HG02571 (cell line): ENCODE data around the gene DPEP3.
A peak's percentile ranks its signal among the peaks of the same experiment; 100 is the strongest.

Experiments
- ATAC-seq: cut with Tn5 transposase; IDR thresholded peaks from one replicate; pipeline ENCODE4 v1.9.1; 2021; ENCODE audit warnings: mild to moderate bottlenecking, moderate library complexity; ENCODE audit not compliant: unreplicated experiment

The DPEP3 gene

DNA sequence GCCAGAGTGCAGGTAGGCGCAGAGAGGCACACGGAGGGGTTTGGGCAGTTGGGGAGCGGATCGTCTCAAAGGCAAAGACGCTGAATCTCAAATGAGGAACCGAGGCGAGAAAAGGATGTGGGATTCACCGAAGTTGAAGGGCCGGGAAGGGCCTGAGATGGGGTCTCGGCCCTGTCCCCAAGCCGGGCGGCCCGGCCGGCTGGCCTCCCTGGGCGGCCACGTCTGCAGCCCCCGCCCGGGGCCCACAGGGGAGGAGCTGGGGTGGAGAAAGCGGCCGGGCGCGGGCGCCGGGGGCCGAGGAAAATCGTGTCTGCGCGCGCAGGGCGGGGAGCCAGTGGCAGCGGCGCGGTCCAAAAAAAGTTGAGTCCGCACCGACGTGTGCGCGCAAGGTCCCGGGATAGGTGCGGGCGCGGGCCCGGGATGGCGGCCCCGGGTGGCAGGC, 12.3 kb downstream of the DPEP3 start:
- ATAC-seq = peak; percentile 19

DNA sequence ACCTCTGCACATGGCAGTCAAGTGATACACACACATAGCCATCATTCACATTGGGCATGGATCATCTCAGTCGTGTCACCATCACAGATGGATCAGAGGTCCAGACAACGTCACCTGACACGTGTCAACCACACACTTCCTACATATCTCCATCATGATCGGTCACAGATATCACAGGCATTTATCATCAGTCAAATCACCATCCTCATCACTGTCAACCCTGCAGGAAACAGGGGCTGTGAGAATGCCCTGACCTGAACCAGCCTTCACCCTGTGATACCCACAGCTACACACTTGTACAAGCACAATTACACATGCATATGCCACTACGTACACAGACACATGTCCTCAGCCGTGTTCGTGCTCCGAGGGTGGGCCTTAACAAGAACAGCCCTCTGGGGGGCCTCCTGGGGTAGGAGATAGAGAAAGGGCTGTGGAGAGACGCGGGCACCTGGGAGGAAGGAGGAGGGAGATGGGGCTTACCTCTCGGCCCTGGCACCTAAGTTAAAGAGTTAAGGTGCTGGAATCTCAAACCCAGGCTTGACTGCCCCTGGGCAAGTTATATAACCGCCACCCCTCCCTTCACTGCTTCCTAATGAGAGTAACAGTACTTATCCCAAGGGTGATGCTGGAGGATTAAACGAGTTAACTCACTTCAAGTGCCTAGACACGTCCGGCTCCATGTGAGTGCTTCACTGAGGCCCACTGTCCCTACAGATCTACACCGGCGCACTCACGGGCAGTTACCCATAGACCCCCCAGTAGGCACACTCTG, 12.9 kb downstream of the DPEP3 start:
- ATAC-seq = no peak

DNA sequence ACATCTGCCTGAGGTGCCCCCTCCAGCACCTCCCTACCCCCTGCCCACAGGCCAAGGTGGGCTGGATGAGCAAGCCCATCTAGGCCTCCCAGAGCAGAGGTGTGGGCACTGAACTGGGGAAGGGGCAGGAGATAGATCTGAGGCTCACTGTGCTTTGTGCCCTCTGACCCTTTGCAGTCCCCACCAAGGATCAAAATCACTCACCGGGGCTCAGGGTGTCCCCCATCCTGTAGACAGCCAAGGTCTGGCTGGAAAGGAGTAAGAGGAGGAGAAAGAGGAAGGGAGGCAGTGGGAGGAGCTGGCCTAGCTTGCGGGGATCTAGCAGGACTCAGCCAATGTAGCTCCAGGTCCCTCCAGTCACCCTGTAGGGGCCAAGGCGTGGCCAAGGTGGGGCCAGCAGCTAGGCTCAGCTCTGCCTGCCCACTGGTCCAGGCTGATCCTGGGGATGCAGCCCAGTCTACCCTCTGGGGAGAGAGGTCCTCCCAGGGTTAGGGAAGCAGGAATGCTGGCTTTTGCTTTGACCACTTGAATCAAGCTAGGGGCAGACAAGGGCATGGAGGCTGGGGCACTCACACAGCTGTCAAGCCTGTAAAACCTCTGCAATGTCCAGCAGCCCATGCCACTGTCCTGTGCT, 13.6 kb downstream of the DPEP3 start:
- no peak for ATAC-seq

DNA sequence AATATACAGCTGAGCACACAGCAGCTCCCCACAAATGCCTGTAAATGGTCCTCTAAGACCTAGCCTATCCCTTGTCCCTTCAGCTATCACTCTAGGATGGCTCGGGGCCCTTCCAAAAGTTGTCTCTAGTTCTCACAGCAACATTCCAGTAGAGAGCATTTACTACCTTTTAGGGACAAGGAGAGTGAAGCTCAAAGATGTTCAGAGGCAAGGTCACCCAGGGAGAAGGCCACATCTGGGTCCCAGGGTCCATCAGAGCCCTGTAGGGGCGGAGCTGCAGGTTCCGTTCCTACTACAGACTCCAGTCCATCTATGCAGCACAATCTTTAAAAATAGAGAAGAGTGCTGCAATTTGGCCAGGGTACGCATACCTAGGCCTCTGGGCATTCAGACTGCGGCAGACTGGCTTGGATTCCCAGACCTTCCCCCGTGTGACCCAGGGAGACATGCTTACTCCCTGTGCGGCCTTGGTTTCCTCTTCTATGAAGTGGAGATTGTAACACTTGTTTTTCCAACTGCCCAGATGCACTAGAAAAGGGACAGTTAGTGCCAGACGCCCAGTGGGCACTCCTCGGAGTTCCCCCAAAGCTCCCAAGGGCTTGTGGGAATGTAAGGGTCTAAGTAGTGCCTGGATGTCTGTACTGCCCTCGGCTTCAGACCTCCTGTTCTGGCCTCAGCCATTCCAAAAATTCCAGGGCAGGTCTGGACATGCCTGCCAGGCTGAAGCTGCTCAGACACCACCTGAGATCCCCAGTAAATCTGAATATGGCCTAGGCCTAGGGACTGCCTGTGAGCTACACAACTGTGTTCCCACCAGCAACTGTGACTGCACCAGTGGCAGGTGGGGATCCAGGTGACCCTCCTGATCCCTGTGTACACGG, 14.4 kb downstream of the DPEP3 start:
- no peak for ATAC-seq

DNA sequence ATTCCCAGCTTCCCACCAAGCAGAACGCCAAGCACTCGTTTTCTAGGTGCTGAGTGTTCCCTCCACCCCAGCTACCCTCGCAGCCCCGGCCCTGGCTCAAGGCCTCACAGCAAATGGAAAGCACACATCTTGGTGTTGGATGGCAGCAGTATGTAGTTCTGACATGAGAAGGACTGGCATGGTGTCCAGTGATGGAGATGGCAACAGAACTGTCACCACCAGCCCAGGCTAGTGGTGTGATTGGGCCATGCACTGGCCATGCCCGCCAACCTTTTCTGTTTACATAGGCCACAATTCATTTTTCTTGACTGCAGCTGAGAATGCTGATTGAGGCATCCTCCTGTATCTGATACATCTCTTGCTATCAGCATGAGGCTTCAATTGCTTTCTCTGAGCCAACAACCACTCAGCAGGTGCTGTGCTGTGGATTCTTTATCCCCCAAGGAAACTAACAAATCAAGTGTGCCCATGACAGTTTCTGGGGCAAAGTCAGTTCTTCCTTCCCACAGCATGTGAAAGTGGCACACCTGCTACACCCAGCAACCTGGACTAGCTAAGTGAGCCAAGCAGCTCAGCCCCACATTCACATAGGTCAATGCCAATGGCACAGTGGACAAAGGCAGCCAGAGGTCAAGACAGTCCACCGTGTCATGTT, 15.7 kb downstream of the DPEP3 start:
- ATAC-seq = no peak

DNA sequence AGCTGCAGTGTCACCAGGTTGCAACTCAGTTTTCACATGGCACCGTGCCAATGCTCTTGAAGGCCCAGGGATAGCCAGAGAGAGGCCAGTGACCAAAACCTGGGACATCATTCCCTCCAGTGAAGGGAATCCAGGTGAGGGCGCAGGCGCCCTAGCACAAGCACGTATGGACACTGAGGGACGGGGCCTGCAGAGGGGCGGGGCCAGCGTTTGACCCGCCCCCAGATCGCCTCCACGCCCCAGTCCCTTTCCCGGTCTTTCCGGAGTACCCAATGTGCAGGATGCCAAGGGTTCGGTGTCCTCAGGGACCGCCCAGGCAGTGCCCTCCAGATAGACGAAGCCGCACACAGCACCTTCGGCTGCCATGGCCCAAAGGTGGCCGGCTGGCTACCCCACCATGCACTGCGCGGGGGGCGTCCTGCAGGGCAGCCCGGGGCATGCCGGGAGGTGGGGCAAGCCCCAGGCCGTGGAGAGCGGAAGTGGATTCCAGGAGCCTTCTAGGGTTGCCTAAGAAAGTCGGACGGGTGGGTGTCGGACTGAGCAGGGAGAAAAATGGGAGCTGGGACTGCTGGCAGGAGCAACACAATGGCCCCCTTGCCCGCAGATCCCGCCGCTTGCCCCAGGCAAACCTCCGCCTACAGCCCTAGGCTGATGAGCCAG, 16.5 kb downstream of the DPEP3 start:
- no peak for ATAC-seq

DNA sequence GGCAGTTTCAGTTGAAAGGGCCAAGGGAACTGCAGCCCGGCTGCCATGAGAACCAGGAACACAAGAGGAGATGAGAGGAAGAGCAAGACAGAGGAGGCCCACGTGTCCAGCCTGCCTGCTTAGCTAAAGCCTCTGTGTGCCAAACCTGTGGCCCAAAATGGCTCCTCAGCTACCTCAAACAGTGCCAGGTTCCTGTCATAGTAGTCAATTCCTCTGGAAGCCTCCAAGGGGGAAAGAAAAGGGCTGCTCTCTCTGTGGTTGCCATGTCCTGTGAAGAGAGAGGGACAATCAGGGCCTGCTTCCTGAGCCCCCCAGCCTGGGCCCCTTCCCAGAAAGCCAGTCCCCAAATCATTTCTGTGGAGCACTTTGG, 17.0 kb downstream of the DPEP3 start:
- ATAC-seq = no peak

DNA sequence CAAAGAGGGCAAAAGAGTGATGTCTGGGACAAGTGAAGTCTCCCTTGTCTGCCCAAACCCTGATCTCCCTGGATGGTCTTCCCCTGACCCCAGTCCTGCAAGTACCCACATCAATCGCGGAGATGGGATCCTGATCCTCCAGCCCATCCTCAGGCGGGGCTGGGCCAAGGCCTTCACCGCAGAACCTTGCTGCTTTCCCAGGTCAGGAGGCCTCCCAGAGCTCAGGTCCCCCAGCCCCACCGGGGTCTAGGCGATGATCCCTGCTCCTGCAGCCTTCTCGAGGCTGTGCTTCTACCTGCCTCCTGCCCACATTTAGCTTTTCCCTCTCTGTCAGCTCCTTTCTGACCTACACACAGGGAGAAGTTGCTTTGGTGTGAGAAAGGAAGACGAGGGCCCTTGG, 18.2 kb downstream of the DPEP3 start:
- ATAC-seq = no peak

DNA sequence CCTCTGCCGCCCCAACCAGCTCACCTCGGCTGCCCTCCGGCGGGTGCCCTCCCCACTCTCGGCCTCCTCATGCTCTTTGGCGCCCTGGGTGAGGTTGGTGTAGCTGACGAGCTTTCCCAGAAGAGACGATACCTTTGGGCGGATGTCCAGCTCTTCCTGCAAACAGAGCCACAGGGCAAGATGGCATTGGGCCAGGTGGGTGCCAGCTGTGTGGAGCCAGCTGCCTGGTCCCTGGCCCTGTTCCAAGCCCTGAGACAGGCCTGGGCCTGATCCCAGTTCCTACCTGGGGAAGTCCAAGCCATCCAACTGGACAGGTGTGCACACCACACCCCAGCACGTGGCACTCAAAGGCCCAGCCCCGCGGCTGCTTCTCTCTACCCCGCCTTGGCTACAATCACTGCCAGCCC, 18.7 kb downstream of the DPEP3 start:
- no peak for ATAC-seq

DNA sequence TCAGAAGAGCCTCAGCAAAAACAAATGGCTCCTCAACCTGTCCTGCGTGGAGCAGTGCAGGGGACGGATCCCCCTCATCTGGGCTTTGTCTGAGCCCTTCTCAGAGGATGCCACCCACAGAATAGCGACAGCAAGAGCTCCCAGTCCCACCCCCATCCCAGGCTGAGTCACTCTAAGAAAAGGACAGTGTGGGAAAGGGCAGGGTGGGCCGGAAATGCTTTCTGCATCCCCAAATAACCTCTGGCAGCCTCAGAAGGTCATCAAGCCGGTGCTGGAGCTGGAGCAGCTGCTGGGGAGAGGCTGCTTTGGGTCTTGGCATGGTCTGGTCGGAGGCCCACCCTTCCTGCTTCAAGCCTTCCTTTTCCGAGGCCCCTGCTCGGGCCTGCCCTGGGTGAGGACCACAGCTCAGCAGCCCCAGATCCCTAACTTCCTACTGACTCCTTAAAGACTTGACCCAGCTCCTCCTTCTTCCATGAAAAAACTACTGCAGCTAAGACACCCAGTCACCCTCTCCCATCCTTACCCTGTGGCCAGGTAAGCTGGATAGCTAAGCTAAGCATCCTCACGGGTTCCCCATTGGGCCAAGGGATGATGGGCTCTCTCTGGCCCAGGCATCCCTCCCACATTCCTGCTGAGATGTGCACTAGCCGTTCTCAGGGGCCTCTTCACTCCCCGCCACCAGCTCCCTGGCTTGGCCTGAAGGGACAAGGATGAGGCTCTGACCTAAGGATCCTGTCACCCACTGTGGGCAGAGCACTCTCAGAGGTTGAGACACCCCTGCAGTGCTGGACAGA, 20.6 kb downstream of the DPEP3 start:
- no peak for ATAC-seq

DNA sequence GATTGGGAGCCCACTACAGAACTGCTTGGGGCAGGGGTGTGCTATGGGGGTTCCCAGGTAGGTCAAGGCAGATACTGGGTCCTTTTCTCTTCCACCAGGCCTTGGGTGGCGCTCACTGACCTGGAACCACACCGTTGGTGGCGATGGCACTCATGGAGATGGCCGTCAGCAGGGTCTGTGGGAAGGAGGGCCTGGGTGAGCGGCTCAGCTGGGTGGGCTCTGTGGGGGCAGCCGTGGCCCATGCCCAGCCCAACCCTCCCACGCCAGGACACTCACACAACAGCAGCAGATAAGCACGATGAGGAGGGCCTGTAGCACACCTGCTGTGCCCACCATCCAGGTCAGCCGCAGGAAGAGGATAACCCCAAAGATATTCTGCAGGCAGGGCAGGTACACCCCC, 22.7 kb downstream of the DPEP3 start:
- ATAC-seq = no peak

DNA sequence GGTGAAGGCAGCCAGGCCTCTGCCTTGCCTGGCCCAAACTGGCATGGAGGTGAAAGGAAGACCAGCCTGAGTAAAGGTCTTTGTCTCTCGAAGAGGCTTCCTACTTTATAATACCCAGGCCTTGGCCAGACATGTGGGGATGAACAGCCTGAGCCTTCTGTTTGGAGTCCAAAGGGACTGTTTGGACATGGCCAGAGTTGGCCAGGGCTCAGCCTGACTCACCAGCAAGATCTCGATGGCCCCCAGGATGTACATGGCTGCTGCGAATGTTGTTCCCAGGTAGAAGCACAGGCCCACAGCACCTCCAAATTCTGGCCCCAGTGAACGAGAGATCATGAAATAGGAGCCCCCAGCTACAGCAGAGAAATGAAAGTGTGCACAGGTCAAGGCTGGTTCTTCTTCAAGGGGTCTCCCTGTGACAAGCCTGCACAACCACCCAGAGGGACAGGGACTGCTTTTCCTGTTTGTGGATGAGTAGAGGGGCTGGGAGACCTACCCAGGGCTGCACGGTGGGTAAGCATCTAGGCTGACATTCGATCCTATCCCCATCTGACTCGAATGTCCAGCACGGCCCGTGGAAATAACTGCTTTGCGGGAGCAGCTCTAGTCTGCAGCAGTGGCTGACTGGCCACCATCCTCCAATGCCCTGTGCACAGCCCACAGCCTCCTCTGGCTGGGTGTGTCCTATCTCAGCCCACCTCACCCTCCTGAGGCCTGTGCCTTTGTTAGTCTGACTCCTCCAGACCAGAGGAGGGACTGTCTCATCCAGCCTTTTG, 25.7 kb downstream of the DPEP3 start:
- ATAC-seq = no peak

DNA sequence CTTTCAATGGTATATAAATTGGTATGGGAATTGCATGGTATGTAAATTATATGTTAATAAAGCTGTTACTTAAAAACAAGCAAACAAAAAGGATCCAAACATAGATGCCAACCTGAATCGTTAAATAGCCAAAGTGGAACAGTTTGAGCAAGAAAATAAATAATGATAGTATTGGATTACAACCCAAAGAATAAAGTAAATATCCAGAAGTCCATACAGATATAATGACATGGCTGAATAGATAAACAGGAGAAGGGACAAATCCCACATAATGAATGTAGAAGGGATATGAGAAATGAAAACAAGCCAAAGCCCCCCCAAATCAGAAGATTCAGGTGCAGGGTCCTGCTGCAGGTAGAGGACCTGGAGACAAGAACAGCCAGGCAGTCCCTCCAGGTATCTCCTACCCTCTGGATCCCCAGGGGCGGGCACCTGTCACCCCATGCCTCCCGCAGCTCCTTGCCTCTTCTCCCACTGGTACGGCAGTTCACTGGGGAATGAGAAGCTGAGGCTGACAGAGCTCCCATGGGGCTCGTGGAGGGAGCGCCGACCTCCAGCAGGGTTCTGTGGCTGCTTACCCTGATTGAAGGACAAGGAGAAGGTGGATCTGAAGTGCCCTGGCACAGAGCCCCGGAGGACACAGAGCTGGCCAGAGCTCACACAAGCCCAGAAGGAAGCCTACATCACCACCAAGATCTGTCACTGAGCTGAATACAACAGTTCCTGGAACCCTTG, 26.5 kb downstream of the DPEP3 start:
- no peak for ATAC-seq

DNA sequence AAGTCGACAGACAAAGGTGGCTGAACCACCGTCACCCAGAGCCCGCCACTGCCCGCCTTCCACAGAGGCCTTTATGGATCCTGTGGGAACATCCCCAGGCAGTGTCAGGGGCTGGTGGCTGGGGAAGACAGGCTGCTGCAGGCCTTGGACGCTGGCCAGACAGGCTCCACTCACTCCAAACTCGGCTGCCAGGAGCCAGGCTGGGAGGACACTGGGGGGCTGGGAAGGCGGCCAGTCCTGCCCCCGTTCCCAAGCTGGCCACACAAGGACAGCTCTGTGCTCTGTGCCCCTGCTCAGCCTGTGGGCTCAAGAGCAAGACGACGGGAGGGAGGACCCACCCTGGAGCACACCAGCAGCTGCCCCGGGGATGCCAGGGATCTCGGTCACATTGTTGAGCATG, 28.8 kb downstream of the DPEP3 start:
- no peak for ATAC-seq

DNA sequence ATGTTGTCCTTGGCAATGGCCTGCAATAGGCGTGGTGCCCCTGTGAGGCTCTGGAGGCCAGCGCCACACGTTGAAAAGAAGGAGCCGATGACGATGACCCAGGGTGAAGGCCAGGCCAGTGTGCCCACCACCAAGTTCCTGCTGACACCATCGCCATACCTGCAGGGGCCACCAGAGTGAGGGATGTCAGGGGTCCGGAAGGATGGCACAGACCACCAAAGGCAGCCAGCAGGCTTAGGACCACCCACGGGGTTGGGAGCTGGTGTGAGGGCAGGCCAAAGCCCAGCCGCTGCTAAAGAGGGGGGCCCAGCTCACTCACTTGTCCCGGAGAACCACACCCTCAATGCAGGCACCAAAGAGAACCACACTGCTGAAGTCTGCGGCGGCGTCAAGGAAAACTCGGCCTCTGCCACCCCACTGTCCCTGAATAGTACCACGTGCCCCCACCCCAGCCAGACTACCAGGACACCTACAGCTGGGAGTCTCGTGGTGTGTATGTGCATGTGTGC, 29.9 kb downstream of the DPEP3 start:
- no peak for ATAC-seq

DNA sequence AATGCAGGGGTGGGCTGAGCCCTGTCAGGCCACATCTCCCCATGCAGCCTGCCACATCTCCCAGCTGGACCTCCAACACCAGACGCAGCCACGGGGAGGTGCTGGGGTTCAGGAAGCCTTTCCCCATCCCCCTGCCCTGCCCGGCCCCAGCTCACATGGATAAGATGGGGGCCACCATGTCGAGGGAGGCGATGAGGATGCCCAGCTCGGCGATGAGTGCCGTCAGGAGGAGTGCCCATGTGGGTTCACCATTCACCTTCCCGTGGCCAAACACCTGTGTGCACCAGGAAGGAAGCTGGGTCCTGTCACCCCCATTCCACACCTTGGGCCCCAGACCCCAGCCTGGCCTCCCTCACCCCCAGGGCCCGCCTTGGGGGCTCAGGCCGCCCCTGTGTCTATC, 30.7 kb downstream of the DPEP3 start:
- no peak for ATAC-seq

DNA sequence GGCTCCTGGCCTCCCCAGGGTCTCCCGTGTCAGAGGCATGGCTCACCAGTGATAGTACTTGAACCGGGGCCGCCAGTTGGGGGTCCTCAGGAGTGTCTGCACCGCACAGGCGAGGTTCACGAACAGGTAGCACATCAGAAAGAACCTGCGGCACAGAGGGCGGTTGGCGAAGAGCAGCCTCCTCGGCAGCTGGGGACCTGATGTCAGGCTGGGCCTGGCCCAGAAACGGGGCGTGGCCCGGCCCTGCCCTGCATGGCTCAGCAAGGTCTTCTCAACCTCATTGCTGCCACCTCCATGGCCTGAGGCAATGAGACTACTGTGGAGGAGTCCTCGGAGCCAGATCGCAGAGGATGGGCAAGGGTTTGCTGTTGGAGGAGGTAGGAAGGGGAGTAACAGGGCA, 32.3 kb downstream of the DPEP3 start:
- no peak for ATAC-seq

DNA sequence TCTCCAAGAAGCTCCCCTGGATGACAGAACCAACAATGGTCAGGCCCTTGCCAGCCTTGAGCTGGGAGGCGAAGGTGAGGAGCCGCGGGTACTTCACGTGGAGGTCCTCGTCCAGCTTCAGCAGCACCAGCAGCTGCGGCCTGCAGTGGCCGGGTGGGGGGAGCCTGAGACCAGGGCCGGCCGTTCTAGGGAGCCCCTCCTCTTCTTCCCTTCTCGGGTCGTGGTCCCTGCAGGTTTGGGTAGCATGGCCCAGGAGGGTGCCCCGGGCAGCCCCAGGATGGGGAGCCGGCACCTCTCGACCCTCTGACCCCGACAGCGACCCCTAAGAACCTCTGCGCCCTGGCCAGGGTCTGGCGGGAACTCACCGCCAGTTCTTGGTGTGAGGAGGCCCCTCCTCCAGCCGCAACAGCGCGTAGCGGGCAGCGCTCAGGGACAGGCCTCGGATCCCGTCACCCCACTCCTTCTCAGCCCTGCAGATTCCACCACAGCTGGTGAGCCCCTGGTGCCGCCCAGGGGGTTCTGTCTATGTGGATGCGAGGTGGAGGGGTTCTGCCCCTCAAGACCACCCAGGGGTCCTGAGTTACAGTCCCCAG, 33.2 kb downstream of the DPEP3 start:
- no peak for ATAC-seq
